Thyroid gland (tissue), 4 donors: Measurements from ENCODE around the gene FBXL20.

Source experiments
- CTCF ChIP-seq, 6 experiments: fragments of 200-600 bp in 3 of 6; fragments of 450-650 bp in 3 of 6; sonication (generic) in 3 of 6; IDR thresholded peaks; one replicate each; pipeline ENCODE4 v1.5.1; 2016 to 2019; ENCODE audit warnings: antibody characterized with exemption in 6 of 6, mild to moderate bottlenecking in 2 of 6, inconsistent platforms in 1 of 6, moderate library complexity in 1 of 6
- POLR2A ChIP-seq, 2 donors: fragments of 450-650 bp; IDR thresholded peaks; one replicate each; pipeline ENCODE4 v1.6.1; 2017; ENCODE audit warnings: antibody characterized with exemption in 2 of 2, mild to moderate bottlenecking in 2 of 2, moderate library complexity in 1 of 2

- no peak for TF ChIP-seq CTCF (IDR thresholded peaks at IDR 0.05)
- no peak for TF ChIP-seq POLR2A (IDR thresholded peaks at IDR 0.05)
Observed at GRCh38 chr17:39380144-39380543, 21.3 kb downstream of the FBXL20 start.
